Limb (tissue), 2 donors: ENCODE measurements around the gene ARHGAP26.
A peak's percentile ranks its signal among the peaks of the same experiment; 100 is the strongest.

Experiments used
- DNase-seq, 2 donors: peaks; one replicate each; pipeline ENCODE4 v3.0.0-alpha.2; 2016; ENCODE audit errors: extremely low spot score in 2 of 2

Gene ARHGAP26

DNA sequence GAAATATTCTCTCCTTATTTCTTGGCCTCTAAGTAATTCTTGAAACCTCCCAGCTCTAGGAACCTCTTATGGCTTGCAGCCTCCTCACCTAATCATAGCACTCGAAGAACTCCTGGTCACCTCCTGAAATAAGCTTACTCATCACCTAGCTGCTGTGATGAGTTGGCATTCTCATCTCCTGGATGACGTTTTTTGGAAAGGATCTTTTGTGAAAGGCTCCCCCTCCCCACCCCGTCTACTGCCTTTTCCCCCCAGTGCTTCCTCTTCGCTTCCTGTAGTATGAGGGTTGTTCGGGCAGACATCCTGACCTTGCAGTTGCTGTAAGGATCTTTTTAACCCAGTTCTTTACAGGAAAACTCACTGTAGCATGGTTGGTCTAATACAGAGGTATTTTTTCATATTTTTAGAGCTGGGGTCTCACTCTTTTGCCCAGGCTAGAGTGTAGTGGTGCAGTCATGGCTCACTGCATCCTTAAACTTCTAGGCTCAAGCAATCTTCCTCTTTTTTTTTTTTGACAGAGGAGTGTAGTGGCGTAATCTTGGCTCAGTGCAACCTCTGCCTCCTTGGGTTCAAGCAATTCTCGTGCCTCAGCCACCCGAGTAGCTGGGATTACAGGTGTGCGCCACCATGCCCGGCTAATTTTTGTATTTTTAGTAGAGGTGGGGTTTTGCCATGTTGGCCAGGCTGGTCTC is 41.8 kb downstream of the ARHGAP26 start:
- no peak for DNase-seq

DNA sequence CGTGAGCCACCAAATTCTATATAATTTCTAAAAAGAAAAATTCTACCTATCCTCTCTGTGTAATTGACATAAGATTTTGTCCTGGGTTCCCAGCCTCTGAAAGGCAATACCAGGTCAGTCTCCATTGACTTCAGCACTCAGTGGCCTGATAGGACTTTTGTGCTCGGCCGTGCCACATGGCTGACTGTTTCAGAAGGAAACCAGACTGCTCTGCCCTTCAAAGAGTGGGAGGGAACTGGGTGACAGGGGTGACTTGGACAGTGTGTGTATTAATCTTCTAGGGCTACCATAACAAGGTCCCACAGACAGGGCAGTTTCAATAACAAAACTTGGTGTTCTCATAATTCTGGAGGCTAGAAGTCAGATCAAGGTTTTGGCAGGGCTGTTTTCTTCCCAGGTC is 43.0 kb downstream of the ARHGAP26 start:
- no peak for DNase-seq

DNA sequence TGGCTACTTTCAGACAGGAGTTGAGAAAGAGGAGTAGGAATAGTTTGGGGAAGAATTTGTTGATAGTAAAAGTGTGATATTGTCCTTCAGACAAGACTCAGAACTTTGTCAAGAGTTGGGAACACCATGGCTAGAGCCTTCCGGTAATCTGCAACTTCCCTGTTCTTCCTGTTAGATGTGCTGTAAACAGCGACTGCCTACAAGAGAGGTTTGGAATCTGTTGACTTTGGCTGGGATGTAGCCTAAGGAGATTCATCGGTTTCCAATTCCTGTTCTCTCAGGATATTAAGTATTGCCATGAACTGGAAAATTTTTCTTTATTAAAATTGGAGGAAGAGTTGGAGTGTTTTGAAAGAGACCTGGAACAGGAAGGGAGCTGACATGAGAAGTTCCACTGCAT is 43.9 kb downstream of the ARHGAP26 start:
- DNase-seq = peak in 1 of 2 donors; percentile 43

DNA sequence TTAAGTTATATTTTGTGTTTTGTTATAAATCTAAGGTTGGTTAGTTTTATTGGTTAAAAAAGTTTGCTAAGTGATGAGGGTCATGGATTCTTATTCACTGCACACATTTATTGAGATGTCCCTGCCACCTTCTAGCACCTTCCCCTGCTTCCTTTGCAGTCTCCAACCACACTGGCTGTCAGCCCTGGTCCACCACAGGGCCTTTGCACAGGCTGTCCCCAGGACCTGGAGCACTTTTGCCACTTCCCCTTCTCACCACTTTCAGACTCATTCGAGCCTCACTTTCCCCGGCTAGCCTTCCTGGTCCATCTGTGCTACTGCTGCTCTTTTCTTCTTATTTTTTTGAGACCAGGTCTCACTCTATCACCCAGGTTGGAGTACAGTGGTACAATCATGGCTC is 45.3 kb downstream of the ARHGAP26 start:
- no peak for DNase-seq

DNA sequence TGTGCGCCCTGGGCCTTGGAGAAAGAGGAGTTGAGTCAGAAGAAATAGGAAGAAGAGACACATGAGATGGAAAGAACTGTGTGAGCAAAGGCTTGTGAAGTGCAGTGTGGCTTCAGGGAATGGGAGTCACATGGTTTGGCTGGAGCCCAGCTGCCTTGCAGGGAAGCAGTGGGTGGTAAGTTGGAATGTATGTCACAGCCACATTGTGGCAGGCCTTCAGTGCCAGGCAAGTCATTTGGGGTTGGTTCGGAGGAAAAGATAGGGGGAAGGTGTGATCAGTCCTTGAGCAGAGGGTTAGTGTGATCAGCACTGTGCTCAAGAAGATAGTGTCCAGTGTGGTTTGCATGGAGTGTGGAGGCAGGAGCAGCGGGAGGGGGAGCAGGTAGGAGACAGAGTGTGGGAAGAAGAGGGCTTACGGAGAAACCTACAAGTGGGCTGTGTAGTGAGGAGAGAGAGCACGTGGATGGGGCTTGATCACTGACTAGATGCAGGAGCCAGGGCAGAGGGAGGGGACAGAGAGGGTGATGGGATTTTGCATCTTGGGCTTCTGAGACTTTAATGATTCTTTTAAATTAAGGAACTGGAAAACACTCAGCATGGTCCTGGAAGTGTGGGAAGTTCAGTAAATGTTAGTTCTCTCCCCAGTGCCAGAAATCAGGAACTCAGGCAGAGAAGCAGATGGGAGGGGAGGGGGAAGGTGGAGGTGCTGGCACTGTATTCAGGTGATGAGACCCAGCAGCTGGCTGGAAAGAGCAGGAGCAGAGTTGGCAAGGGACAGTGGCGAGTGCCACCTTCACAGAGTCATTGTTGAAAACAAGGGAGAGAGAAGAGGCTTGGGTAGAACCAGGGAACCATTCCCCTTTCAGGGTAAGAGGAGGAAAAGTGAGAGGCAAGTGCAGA is 46.6 kb downstream of the ARHGAP26 start:
- DNase-seq = peak in 1 of 2 donors; percentile 57

DNA sequence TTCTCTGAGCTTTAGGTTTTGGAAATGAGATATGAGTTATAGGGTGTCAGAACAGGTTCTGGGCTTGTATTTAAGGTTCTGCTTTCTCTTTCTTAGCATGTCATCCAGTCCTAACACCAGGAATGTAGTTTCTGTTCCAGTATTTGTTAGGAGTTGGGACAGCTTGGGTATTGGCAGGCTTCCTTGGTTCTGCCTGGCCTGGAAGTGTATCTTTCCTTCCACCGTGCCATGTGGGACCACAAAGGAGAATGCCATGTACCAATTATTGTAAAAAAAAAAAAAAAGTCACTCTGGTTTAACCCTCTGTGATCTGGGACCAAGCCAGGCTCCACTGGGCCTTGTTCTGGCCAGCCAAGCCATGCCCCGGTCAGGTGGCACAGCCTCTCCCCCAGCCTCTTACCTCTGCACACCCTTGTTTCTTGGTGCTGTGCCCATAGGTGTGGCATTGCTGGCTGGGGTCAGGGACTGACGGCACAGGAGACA is 47.8 kb downstream of the ARHGAP26 start:
- no peak for DNase-seq

DNA sequence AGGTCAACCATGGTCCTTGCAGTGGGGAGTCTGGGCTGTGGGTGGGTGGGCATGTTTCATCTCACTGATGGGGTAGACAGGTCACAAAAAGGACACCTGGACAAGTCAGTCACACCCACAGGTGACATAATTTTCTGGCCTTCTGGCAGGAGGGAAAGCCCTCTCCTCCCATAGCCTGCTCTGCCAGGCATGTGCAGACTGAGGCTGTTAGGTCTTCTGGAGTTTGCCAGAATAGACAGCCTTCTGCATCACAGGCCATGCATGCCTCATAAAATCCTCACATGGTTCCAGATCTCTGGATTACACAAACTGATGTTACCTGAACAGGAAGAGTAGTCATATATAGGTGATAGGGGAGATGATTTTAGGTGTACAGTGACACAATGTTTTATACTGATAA is 49.1 kb downstream of the ARHGAP26 start:
- no peak for DNase-seq

DNA sequence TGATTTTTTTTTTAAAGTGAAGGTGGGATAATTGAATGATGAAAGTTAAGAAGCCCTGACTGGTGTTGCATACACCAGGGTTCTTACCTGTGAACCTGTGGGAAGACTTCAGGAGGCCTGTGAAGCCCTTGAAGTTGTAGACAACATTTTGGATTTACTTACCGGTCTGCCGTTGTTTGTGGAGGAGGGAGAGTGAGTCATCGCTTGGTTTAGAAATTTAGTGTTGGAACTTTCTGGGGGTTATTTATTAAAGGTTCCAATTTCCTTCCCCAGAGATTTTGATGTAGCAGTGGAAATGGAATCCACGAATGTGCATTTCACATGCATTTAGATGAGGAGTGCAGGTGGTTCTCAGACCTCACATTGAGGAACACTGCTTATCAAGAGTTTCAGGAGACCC is 49.6 kb downstream of the ARHGAP26 start:
- DNase-seq = no peak

DNA sequence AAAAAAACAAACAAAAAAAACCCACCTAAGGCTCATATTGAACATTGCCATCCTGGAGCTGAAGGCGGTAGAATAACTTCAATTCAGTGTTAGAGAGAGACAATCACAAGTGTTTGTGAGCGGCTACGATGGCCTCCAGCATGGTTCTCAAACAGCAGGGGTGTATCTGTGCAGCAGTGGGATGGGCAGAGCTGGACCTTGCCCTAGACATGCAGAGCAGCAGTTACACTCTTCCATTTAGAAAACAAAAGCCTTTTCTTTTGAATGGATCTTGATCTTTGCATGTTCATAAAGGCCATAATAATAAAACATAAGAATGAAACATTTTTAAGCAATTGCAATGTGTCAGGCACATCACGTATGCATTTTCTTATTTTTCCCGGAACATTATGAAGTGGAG is 50.3 kb downstream of the ARHGAP26 start:
- no peak for DNase-seq

DNA sequence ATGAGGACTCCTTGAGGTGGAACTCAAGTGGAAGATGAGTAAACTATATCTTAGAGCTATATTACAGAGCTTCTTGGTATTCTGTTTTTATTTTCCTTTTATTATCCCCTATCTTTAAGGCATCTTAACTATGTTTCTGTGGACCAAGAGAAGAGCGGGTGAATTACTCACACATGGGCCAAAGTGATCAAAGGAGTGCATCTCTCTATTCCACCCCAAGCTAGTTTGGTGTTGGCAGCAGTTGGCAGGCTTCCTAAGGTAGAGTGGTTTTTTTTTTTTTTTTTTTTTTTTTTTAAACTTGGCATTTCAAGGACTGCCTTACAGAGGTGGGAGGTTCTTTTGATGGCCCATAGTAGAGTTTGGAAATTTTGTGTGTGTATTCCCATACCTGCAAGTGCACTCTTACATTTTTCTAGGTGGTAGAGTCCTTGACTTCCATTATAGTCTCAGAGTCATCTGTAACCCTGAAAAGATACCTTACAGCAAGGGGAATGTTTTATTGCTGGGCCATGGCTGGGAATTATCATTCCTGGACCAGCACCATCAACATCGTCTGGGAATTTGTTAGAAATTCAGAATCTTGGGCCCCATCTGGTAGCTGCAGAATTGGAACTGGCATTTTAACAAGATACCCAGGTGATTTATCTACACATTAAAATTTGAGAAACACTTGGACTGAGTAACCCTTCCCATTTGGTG is 51.0 kb downstream of the ARHGAP26 start:
- no peak for DNase-seq

DNA sequence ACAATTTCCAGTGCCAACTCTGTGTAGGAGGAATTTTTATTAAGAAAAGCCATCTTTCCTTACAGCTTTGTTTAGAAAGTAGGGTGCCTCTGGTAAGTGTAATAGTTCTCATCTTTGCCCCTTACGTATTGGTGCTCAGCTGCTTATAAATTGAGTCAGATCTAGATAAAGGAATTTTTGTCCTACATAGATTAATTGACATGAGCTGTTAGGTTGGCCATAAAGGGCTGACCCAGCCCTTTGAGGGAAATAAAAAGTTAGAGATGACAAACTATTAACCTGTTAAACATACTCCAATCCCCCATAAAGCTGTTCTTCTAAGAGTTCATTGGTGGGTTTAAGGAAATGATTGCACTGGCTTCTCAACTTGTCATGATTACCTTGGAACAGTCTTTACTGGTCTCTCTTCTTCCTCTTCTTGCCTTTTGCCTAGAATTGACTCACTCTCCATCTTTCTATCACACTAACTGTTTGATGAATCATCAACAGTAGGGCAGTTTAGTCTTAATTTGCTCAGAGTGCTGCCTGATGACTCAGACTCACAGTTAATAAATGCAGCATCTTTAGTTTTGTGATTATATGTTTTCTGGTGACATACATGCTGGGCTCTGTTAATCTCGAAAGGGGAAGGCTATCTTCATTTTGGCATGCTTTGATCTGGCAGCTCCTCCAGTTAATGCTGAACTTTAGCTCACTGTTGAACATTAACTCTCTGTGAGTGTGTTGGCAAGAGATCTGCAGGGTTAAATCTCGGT is 51.7 kb downstream of the ARHGAP26 start:
- DNase-seq = no peak

DNA sequence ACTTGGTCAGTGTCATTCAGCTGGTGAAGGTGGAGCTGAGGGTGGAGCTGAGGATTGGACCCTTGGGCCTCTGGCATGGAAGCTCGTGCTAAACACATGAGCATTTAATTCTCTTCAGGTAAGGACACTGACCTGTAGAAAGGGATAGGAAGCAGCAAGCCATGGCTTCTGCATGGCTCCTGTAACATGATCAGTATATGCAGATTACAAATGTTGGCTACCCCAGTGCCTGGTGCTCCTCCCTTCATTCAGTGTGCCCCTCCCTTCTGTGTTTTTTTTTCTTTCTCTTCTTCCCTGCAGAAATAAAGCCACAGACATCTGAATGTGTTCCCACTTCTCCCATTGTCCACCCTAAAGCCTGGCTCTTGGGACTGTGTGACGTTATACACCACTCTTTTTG is 52.9 kb downstream of the ARHGAP26 start:
- no peak for DNase-seq

DNA sequence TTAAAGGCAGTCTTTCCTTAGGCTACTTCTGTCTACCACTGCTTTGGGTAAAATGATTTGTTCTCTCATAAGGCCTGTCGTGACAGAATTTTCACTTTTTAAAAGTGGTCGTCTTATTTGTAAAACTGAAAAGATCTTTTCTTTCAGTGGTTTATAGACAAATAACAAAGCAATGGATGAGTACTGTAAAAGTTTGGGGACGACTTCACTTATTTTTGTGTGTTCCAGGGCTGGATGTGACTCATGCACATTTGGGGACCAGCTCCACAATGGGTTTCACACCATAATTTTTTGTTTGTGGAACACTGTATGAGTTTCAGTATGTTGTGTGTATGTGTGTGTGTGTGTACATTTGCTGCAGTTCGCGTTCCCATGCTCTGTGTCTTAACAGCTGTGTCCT is 53.6 kb downstream of the ARHGAP26 start:
- DNase-seq = no peak

DNA sequence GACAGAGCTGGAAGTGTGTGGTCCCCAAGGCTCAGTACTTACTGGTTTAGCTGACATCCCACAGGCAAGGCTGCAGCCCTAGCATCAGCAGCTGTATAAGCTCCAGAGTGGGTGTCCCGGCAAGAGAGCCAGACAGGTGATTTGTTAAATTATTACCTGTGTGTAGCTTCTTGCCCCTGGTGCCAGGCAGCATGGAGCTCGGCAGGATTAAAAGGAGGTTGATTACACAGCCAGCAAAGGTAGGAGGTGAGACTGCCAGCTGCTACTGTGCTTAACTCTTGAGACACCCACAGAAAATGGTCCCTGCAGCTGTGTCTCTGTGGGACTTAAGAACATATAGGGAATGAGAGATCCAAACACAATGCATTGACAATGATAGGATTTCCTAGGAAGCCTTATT is 54.2 kb downstream of the ARHGAP26 start:
- DNase-seq = no peak

DNA sequence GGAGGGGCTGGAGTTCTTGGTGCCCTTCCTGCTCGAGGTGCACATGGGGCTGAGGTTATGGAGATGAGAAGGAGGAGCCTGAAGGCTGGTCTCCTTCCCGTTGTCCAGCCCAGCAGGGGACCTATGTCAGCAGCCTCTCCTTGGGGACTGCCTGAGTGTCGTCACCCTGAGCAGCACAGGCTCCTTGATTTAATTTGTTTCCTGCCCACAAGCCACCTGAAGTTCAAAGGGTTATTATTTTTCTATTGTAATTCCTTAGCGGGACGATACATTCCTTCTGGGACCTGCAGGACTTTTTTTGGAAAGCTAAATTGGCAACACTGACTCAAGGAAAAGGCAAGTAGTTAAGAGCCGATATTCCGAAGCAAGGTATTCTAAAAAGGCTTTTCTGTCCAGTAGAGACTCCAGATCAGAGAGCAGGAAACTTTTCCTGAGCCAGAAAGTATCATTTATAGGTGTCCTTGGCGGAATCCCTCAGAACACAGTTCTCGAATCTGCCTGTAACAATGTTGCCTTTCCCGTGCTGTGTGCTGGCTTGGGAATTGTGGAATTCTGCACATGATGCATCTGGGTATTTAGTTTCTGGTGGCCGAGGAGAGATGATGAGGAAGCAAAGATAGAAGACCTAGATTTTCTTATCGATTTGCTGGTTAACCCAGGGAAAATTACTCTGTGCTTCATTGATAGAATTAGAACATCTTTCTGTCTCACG is 55.4 kb downstream of the ARHGAP26 start:
- DNase-seq = no peak

DNA sequence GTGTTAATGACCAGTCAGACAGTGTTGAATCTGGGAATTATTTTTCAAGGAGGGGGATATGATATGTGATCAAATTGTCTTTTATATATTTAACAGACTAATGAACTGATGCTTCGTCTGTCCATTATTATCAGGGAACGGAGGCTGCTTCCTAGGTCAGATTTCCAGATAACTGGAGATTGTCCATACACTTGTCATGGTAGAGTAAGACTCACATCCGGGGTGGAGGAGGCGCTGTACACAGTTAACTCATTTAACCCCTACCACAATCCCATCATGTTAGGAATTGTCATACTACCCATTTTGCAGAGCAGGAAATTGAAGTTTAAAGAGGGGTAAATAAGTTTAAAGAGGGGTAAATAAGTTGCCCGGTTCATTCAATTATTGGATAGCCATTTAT is 55.9 kb downstream of the ARHGAP26 start:
- no peak for DNase-seq

DNA sequence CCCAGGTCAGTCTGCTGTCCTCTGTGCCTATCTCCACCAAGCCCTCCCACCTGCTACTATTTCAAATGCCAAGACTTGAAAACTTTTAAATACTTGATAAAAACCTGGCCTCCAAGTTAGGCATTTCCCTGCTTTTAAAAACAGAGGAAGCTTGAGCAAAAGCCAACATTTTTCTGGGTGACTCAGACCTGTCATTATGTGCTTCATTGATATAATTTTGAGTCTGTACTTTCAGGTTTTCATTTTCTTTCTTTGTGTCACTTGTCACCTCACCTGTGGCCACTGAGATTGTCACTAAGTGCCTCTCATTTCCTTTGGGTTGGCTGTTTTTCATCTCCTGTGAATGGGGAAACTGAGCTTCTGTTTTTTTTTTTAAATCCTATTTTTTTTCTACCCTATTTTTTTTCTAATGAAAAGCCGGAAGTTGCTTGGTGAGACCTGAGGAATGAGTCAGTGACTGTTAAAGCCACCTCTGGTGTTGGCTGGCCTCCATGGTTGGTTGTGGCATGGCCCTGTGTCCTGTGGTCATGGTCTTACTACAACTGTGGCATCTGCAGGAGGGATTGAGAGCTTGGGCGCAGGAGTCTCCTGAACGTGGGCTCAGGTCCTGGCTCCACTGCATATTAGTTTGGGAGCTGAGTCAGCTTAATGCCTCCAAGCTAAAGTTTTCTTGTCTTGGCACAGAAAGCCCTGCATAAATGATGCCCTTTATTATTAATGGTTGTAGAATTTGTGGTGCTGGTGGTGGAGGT is 56.7 kb downstream of the ARHGAP26 start:
- DNase-seq = no peak

DNA sequence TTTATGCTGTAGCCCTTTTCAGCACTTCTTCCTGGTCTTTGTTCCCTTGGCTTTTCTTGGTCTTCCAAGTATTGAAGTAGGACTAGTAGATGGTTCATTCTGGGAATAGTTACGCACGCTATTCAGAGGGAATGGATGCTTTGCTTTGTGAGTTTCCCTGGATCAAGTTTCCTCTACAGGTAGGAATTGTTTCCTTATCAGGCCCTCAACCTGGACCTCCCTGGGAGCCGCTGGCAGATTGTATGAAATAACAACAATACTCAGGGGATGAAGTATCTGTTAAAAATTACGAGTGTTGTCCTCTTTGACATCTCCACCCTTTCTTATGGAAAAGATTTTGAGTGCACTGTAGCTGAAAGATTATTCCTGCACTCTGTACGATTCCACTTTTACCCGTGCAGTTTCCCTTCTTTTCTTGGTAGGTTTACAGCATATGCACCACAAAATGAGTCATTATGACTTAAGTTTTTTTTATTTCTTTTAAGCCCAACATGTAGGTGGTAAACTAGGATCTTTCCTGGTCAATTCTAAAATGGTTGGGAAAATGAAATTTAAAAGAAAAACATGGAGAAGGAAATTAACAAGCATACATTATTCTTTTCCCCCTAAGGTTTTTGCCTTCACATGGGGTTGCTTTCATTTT is 57.9 kb downstream of the ARHGAP26 start:
- DNase-seq = no peak

DNA sequence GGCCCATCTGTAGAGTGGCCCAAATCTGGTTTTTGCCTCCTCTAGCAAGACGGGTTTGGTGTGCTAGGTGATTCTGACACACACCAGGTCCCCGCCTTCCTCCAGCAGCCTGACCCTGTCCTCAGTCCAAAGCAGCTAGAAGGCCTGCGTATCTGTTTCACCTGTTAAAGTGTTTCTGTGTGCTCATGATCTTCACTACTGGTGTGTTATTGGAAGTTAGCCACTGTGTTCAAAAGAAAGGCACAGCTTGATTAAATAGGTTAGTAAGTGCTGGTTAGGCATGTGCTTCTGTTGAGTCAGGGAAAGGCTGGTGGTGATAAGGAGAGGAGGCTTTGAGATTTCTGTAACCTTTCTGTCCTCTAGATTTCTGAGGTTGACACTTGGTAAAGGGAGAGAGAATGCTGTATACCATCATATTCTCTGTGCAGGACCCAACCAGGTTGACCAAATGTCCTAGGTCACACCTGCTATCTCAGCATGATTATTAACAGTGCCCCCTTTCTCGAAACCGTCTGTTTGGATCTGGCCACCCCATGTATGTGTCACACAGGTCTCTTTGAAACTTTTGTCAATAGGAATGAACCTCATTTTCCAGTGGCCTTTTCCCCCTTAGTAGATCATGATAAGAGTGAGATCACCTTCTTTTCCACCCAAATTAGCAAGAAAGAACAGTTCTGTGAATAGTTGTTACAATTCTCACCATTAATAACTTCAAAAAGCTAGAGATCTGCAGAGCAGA is 58.8 kb downstream of the ARHGAP26 start:
- DNase-seq = no peak
